ENCODE data around the gene CFAP77. TPM values are rescaled to one million over a fixed set of nuclear protein-coding genes. Genes with fewer than 3 reads are reported as not detected.
A peak's percentile ranks its signal among the peaks of the same experiment; 100 is the strongest.

CFAP77 gene
- total and polyA plus RNA-seq, 2 of the 8 experiments (the other 6 are each of a cell fraction or from before 2014, with no cell fraction given): 0.63 to 0.97 TPM

DNA sequence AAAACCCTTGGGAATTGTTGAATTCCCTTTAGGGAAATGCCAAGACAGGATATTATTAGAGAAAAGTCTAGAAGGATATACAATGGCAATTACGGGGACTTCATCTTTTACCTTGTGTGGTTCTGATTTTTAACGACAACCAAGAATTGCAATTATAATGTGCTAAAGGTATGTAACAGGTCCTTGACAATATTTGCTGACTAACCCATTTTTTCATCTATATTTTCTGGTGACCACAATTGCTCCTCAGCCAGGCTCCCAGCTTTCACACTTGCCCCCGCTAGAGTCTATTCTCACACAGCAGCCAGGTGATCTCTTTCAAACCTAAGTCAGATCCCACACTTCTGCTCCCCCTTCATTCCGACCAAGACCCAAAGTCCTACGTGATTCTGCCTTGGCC lies 206.7 kb downstream of the CFAP77 start:
- Histone ChIP-seq H3K18ac (ENCODE audit: extremely low read depth, low read length) (no peak overlapping the region), H2BK20ac (ENCODE audit: low read length) (no peak overlapping the region), H3K9ac (replicated peaks in 1 of 4; ENCODE audit: extremely low read depth in 1 of 4, low read depth in 3 of 4, low read length in 3 of 4) (no peak overlapping the region), H3K4ac (replicated peaks; ENCODE audit: insufficient read length, low read depth, low read length) (no peak overlapping the region), H2BK120ac (replicated peaks; ENCODE audit: low read depth, low read length) (no peak overlapping the region), H3K23me2 (ENCODE audit: low read depth, low read length) (no peaks in the 10 kb centered on the region), H3K4me2 (ENCODE audit: insufficient read depth in 1 of 2, low read depth in 2 of 2, low read length in 2 of 2) (no peak overlapping the region), H4K91ac (replicated peaks; ENCODE audit: insufficient read length, low read length) (no peak overlapping the region), H2AFZ (ENCODE audit: low read length) (no peak overlapping the region), H3K14ac (ENCODE audit: insufficient read length) (no peak overlapping the region), H2BK15ac (ENCODE audit: low read length) (no peak overlapping the region), H3K79me1 (ENCODE audit: low read depth, low read length) (no peaks in the 10 kb centered on the region; the same call in 1 of the 2 replicates), H3K27ac (ENCODE audit: low read depth, low read length) (no peak overlapping the region), H2AK5ac (ENCODE audit: low read depth, low read length) (no peak overlapping the region), H3K4me1 (replicated peaks in 1 of 4; ENCODE audit: control insufficient read depth in 3 of 4, insufficient read depth in 4 of 4, low read length in 3 of 4) (peaks cover 4 to 11% (median 6%) of the 10 kb centered on the region in 4 experiments; a peak in 4 of 7 replicates), H2BK12ac (ENCODE audit: low read depth, low read length) (no peak overlapping the region), H3K23ac (ENCODE audit: insufficient read length) (no peak overlapping the region), H3K79me2 (ENCODE audit: control insufficient read depth in 1 of 2, insufficient read depth in 2 of 2, low read length in 2 of 2) (no peaks in the 10 kb centered on the region), H4K5ac (ENCODE audit: insufficient read length, low read depth, low read length) (no peak overlapping the region), H3K27me3 (replicated peaks in 1 of 4; ENCODE audit: control insufficient read depth in 3 of 4, extremely low read depth in 1 of 4, insufficient read depth in 3 of 4, low read length in 3 of 4) (no peaks in the 10 kb centered on the region), H3K36me3 (ENCODE audit: control insufficient read depth in 2 of 4, insufficient read depth in 4 of 4, low read length in 3 of 4) (peaks cover 2 to 32% (median 13%) of the 10 kb centered on the region in 4 experiments), H2BK5ac (ENCODE audit: low read depth, low read length) (no peak overlapping the region), H4K8ac (ENCODE audit: extremely low read depth, insufficient read depth, low read length) (no peak overlapping the region), H4K20me1 (replicated peaks in 1 of 2; ENCODE audit: control insufficient read depth in 1 of 2, insufficient read depth in 2 of 2, low read length in 2 of 2) (peaks cover 0 to 1% of the 10 kb centered on the region in 2 experiments), H3K56ac (replicated peaks; ENCODE audit: insufficient read length, low read depth, low read length) (no peak overlapping the region), H3K9me3 (ENCODE audit: insufficient read depth in 2 of 2, low read depth in 1 of 2, low read length in 1 of 2) (no peaks in the 10 kb centered on the region), H3K4me3 (ENCODE audit: extremely low read depth in 1 of 4, insufficient read depth in 2 of 4, low read depth in 3 of 4, low read length in 4 of 4) (no peak overlapping the region)
- TF ChIP-seq SP1 (IDR thresholded peaks at IDR 0.05; ENCODE audit: low read depth, low read length): no peak
- TF ChIP-seq BACH1 (IDR thresholded peaks at IDR 0.05; ENCODE audit: low read length): no peak
- TF ChIP-seq EP300 (IDR thresholded peaks at IDR 0.05; ENCODE audit: borderline replicate concordance in 1 of 2, low read depth in 2 of 2, low read length in 2 of 2): no peak
- TF ChIP-seq MAFK (IDR thresholded peaks at IDR 0.05; ENCODE audit: low read depth, low read length): peak; percentile 18; the same call in 1 of the 2 replicates
- no peak for TF ChIP-seq PHF8 (conservative IDR thresholded peaks at IDR 0.05; ENCODE audit: low read depth, low read length)
- no peak for TF ChIP-seq EGR1 (IDR thresholded peaks at IDR 0.05; ENCODE audit: borderline replicate concordance, low read depth, low read length)
- POLR2A ChIA-PET (ENCODE audit: partially characterized antibody): no interaction called here
- FAIRE-seq (no peak), DNase-seq (ENCODE audit: low read depth in 1 of 2, low spot score in 2 of 2) (no peak)
- CTCF ChIA-PET (ENCODE audit: partially characterized antibody): no interaction called here
- 93% methylated on average over 5 of the region's 5 CpGs; no CpG with 5 or more reads in 1 of the 2 experiments for WGBS, 2 experiments (ENCODE audit: extremely low coverage in 1 of 2, insufficient coverage in 1 of 2, insufficient read length in 1 of 2, insufficient replicate concordance in 2 of 2, low coverage in 1 of 2, low lambda C conversion rate in 2 of 2, missing lambda C conversion rate in 1 of 2)

Data from H1 (cell line).